HepG2 (cell line): ENCODE measurements around the gene SNX10. TPM values are rescaled to one million over a fixed set of nuclear protein-coding genes. Genes with fewer than 3 reads are reported as not detected.
A peak's percentile ranks its signal among the peaks of the same experiment; 100 is the strongest.

ENCODE experiments used
- ATAC-seq: fragments of 200-7000 bp; cut with Tn5 transposase; 3 replicates; pipeline ENCODE4 v1.9.1; 2020; ENCODE audit warnings: mild to moderate bottlenecking, moderate library complexity
- BruUV-seq: library from RNA; stranded (reverse); fragments of 400-500 nt; replicated peaks from 2 replicates; lab custom pipeline; 2021; lab: Mats Ljungman, UMichigan
- CTCF ChIA-PET: fragments of 300-600 bp; formaldehyde crosslinking; extraction: SDS; loops from one replicate; lab custom pipeline; 2021; ENCODE audit warnings: low total read pairs, inconsistent platforms, low intra/inter-chr PET ratio; lab: Yijun Ruan, JAX
- POLR2A ChIA-PET: fragments of 350-600 bp; sonication (Branson Sonifier 250); formaldehyde crosslinking; loops from one replicate; lab custom pipeline; 2020; ENCODE audit warnings: antibody characterized with exemption, inconsistent platforms; lab: Yijun Ruan, JAX
- DNase-seq: peaks from one replicate; pipeline ENCODE4 v3.0.0-alpha.2; 2015; ENCODE audit warnings: low spot score
- FAIRE-seq: peaks from 3 replicates; lab custom pipeline; 2011; peaks lifted over from hg19 to GRCh38; lab: Jason Lieb, UNC
- H2AFZ ChIP-seq: one replicate; pipeline ENCODE4 v1.6.1; 2011; ENCODE audit warnings: low read length, inconsistent platforms
- H3K27ac ChIP-seq: fragments of 300-600 bp; 3 replicates; pipeline ENCODE4 v1.8.0; 2011; ENCODE audit warnings: mixed run types, mild to moderate bottlenecking, mixed read lengths, low read length, inconsistent platforms; ENCODE audit not compliant: insufficient read depth; ENCODE audit errors: extremely low read length
- H3K27me3 ChIP-seq, 2 experiments: fragments of 200-600 bp in 1 of 2; 2 replicates in 1 of 2; 3 replicates in 1 of 2; pipeline versions ENCODE4 v1.6.0 to v1.8.0; 2011; ENCODE audit warnings: low read length in 2 of 2, mild to moderate bottlenecking in 2 of 2, moderate library complexity in 2 of 2, inconsistent platforms in 1 of 2; ENCODE audit not compliant: insufficient read depth in 2 of 2, control insufficient read depth in 1 of 2
- H3K36me3 ChIP-seq, 2 experiments: fragments of 200-600 bp in 1 of 2; replicated peaks in 1 of 2; 2 replicates in 1 of 2; 3 replicates in 1 of 2; pipeline versions ENCODE4 v1.5.1 to v1.8.0; 2011; ENCODE audit warnings: low read length in 2 of 2, inconsistent platforms in 1 of 2; ENCODE audit not compliant: insufficient read depth in 2 of 2, control insufficient read depth in 1 of 2
- H3K4me1 ChIP-seq: 2 replicates; pipeline ENCODE4 v1.5.1; 2012; ENCODE audit warnings: low read length, inconsistent platforms; ENCODE audit not compliant: insufficient read depth
- H3K4me2 ChIP-seq: 2 replicates; pipeline ENCODE4 v1.6.0; 2011; ENCODE audit warnings: low read depth, low read length, inconsistent platforms
- H3K4me3 ChIP-seq, 3 experiments: fragments of 200-600 bp in 1 of 3; sonication (generic), shearing (Covaris generic) in 1 of 3; replicated peaks in 1 of 3; 2 replicates each; pipeline ENCODE4 v1.5.1; 2011 to 2016; ENCODE audit warnings: low read length in 3 of 3, inconsistent platforms in 2 of 3, low read depth in 2 of 3, mild to moderate bottlenecking in 2 of 3, control low read depth in 1 of 3, mixed read lengths in 1 of 3; ENCODE audit not compliant: insufficient read depth in 1 of 3
- H3K79me2 ChIP-seq: one replicate; pipeline ENCODE4 v1.6.1; 2011; ENCODE audit warnings: low read length, inconsistent platforms; ENCODE audit not compliant: insufficient read depth
- H3K9ac ChIP-seq: 2 replicates; pipeline ENCODE4 v1.6.0; 2011; ENCODE audit warnings: mild to moderate bottlenecking, low read depth, low read length, inconsistent platforms; ENCODE audit not compliant: insufficient read depth
- H3K9me3 ChIP-seq: 2 replicates; pipeline ENCODE4 v1.5.1; 2012; ENCODE audit warnings: mild to moderate bottlenecking, low read length
- H4K20me1 ChIP-seq: 2 replicates; pipeline ENCODE4 v1.6.0; 2011; ENCODE audit warnings: inconsistent platforms, mild to moderate bottlenecking, low read length, moderate library complexity; ENCODE audit not compliant: insufficient read depth
- ATRX ChIP-seq: sonication (generic); formaldehyde crosslinking; IDR thresholded peaks from 2 replicates; pipeline ENCODE4 v1.4.0; 2020; ENCODE audit warnings: missing genetic modification reagents, borderline replicate concordance
- CEBPB ChIP-seq: IDR thresholded peaks from 2 replicates; pipeline ENCODE4 v1.6.1; 2011; ENCODE audit warnings: low read depth, low read length, improper control_type of control experiment, borderline replicate concordance
- ELF4 ChIP-seq: sonication (generic); formaldehyde crosslinking; IDR thresholded peaks from 2 replicates; pipeline ENCODE4 v1.5.0; 2020; ENCODE audit warnings: missing genetic modification reagents, mild to moderate bottlenecking, moderate library complexity, borderline replicate concordance
- KDM5B ChIP-seq: sonication (generic); formaldehyde crosslinking; IDR thresholded peaks from 2 replicates; pipeline ENCODE4 v1.4.0; 2020; ENCODE audit warnings: missing genetic modification reagents, mild to moderate bottlenecking, borderline replicate concordance
- NFKB2 ChIP-seq: sonication (generic); formaldehyde crosslinking; IDR thresholded peaks from 2 replicates; pipeline ENCODE4 v1.4.0; 2020; ENCODE audit warnings: missing genetic modification reagents, borderline replicate concordance
- SNAPC2 ChIP-seq: sonication (generic); formaldehyde crosslinking; IDR thresholded peaks from 2 replicates; pipeline ENCODE4 v1.8.1; 2022; ENCODE audit warnings: mild to moderate bottlenecking, missing genetic modification reagents
- SRF ChIP-seq: IDR thresholded peaks from 2 replicates; pipeline ENCODE4 v1.6.1; 2011; ENCODE audit warnings: mild to moderate bottlenecking, low read depth, low read length, moderate library complexity
- ZNF329 ChIP-seq: sonication (generic); formaldehyde crosslinking; IDR thresholded peaks from 2 replicates; pipeline ENCODE4 v1.9.0; 2021; ENCODE audit warnings: low read depth, mild to moderate bottlenecking, missing genetic modification reagents
- ZNF383 ChIP-seq: sonication (generic); formaldehyde crosslinking; IDR thresholded peaks from 2 replicates; pipeline ENCODE4 v1.4.0; 2020; ENCODE audit warnings: missing genetic modification reagents, mild to moderate bottlenecking, borderline replicate concordance
- WGBS: methylation state at CpG from one replicate; pipeline ENCODE4 v1.1.6; 2017; ENCODE audit warnings: low lambda C conversion rate; 5-methylcytosine and 5-hydroxymethylcytosine counted together
- in situ Hi-C: cut with HindIII; loops from 2 replicates; pipeline ENCODE4 v1.10.0; 2017; ENCODE audit warnings: low pct_unique_long_range_greater_than_20kb; ENCODE audit not compliant: extremely low pct_ligation_motif_present
- intact Hi-C: fragments of 100-400 bp; cut with micrococcal nuclease; formaldehyde crosslinking; loops from one replicate; pipeline ENCODE4 v1.10.0; 2022; ENCODE audit not compliant: unreplicated experiment
- polyA plus RNA-seq, 8 experiments: library from polyadenylated mRNA; depleted of rRNA in 3 of 8; stranded (reverse) in 7 of 8; unstranded in 1 of 8; fragments of >200 nt; fragmentation: Illumina TruSeq in 4 of 8; extraction: Trizol in 4 of 8; gene quantifications; 2 replicates each; pipeline versions ENCODE4 v1.2.1 to v1.2.3, GENCODE V29; 2011 to 2016; ENCODE audit warnings: low read depth in 4 of 8, missing spikeins in 1 of 8, mixed read lengths in 1 of 8; ENCODE audit not compliant: insufficient read depth in 1 of 8
- total RNA-seq, 5 experiments: library from RNA; depleted of rRNA; stranded (reverse); fragments of >200 nt; fragmentation: Illumina TruSeq; extraction: Trizol; gene quantifications; 2 replicates each; pipeline ENCODE4 v1.2.3, GENCODE V29; 2016; ENCODE audit warnings: low read depth in 1 of 5
- TF ChIP-seq, protein P1 (sequence below): sonication (generic); formaldehyde crosslinking; IDR thresholded peaks from 2 replicates; pipeline ENCODE4 v1.8.0; 2023; ENCODE audit warnings: mild to moderate bottlenecking, missing genetic modification reagents
- TF ChIP-seq, protein P2 (sequence below): sonication (generic); formaldehyde crosslinking; IDR thresholded peaks from 2 replicates; pipeline ENCODE4 v1.4.0; 2020; ENCODE audit warnings: mild to moderate bottlenecking, missing genetic modification reagents

SNX10 gene
- total and polyA plus RNA-seq, 2 of the 13 experiments (the other 11 are each of a cell fraction or from before 2014, with no cell fraction given) = 26.0 to 27.6 TPM

DNA sequence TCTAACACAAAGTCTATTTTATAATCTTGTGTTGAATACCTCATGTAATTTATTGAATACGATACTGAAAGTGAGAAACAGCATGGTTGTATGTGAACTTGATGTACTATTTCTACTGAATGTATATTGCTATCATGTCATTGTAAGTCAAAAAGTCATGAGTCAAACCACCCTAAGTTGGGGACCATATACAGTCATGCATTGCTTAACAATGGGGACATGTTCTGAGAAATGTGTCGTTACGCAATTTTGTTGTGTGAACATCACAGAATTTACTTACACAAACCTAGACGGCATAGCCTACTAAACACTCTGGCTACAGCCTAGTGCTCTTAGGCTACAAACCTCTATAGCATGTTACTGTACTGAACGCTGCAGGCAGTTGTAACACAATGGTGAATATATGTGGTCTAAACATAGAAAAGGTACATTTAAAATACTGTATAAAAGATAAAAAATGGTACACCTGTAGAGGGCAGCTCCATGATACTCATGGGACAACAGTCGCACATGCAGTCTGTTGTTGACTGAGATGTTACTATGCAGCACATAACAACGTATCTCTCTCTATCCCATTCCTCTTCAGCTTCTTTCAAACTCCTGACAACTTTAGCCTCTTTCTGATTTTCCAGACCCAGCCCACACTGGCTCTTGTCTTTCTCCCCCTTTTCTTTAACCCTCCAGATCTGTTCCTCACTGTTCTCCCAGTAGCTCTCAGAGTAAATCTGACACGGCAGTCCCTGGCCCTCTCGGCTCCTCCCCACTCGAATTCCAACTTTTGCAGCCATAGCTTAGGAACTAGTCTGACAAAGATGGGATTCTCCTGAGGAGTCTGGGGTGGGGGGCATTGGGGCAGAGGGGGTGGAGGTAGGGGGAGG lies 90.1 kb downstream of the SNX10 start:
- Histone ChIP-seq H3K79me2 (no peaks in the 10 kb centered on the region), H3K27ac (no peak overlapping the region), H3K36me3 (no peaks in the 10 kb centered on the region), H3K4me3 (no peak overlapping the region), H3K4me2 (no peak overlapping the region), H4K20me1 (no peaks in the 10 kb centered on the region), H3K9ac (no peak overlapping the region), H2AFZ (no peak overlapping the region), H3K27me3 (peaks cover 0 to 3% of the 10 kb centered on the region in 2 experiments; a peak in 2 of 5 replicates), H3K9me3 (no peaks in the 10 kb centered on the region)
- in situ Hi-C loops = no loop called here
- FAIRE-seq (no peak), ATAC-seq (no peak), DNase-seq (no peak)
- WGBS = 41% methylated on average over 10 of the region's 10 CpGs
- ChIA-PET POLR2A (no interaction called here), CTCF (no interaction called here)
- no TSS peak for BruUV-seq
- intact Hi-C loops = no loop called here
- TF ChIP-seq SNAPC2 (CRISPR knock-in tag) = no peak
- TF ChIP-seq SRF = no peak
- TF ChIP-seq CEBPB = peak; percentile 83
- TF ChIP-seq, all 625 proteins: peak for 1
- no peaks in the 10 kb centered on the region for H3K4me1 ChIP-seq

DNA sequence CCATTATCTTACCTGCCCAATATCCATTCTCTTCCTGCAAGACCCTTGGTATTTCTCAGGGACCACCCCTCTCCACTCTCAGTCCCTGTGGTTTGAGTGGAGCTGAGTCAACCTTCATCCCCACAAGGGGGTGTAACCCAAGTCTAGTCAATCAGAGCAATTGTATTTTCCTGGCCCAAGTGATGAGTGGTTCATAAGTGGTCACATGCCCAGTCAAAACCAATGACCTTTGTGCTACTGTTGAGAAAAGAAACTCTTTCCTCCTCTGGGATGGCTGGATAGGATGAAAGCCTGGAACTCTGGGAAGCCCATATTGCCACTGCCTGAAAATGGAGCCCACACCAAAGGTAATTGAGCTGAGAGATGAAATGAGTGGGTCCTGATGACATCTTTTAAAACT lies 93.6 kb downstream of the SNX10 start:
- Histone ChIP-seq H3K9ac (no peak overlapping the region), H2AFZ (no peak overlapping the region), H3K9me3 (no peaks in the 10 kb centered on the region), H3K4me2 (no peak overlapping the region), H3K4me1 (no peaks in the 10 kb centered on the region), H3K27me3 (peaks cover 0 to 15% of the 10 kb centered on the region in 2 experiments; a peak in 2 of 5 replicates), H3K4me3 (no peak overlapping the region), H3K79me2 (no peaks in the 10 kb centered on the region), H3K27ac (no peak overlapping the region), H4K20me1 (no peaks in the 10 kb centered on the region), H3K36me3 (no peaks in the 10 kb centered on the region)
- ATAC-seq (no peak), FAIRE-seq (no peak), DNase-seq (no peak)
- in situ Hi-C loops (no loop called here), intact Hi-C loops (no loop called here)
- TF ChIP-seq ZNF383 (CRISPR knock-in tag) (no peak), ATRX (no peak), ELF4 (no peak), KDM5B (no peak), ZNF329 (no peak), NFKB2 (CRISPR knock-in tag) (no peak)
- TF ChIP-seq, protein P1, sequence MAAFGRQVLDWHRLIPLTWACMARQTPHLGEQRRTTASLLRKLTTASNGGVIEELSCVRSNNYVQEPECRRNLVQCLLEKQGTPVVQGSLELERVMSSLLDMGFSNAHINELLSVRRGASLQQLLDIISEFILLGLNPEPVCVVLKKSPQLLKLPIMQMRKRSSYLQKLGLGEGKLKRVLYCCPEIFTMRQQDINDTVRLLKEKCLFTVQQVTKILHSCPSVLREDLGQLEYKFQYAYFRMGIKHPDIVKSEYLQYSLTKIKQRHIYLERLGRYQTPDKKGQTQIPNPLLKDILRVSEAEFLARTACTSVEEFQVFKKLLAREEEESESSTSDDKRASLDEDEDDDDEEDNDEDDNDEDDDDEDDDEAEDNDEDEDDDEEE (CRISPR knock-in tag) = no peak
- TF ChIP-seq, protein P2, sequence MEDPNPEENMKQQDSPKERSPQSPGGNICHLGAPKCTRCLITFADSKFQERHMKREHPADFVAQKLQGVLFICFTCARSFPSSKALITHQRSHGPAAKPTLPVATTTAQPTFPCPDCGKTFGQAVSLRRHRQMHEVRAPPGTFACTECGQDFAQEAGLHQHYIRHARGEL (CRISPR knock-in tag) = no peak
- CTCF ChIA-PET = no interaction called here
- BruUV-seq = no TSS peak
- POLR2A ChIA-PET = no interaction called here
